CD4-positive, CD25-positive, alpha-beta regulatory T cell (primary cell): Measurements from ENCODE around the gene ACAD11. TPM values are rescaled to one million over a fixed set of nuclear protein-coding genes. Genes with fewer than 3 reads are reported as not detected.
"Not testable (repeated sequence)": the region's sequence is repeated elsewhere in the genome, so short reads cannot be mapped to it uniquely, and the experiment has no call there.

Experiments used
- ATAC-seq, 2 donors: fragments of 150-1000 bp; cut with Tn5 transposase; one replicate each; pipeline ENCODE4 v1.10.0; 2021; ENCODE audit warnings: low read depth in 2 of 2, moderate number of reproducible peaks in 2 of 2, moderate library complexity in 1 of 2
- DNase-seq, 3 donors: peaks; one replicate each; pipeline versions ENCODE4 v3.0.0 to v3.0.0-alpha.2; 2012 to 2022; ENCODE audit warnings: mixed read lengths in 1 of 3
- H3K27ac ChIP-seq: one replicate; pipeline ENCODE4 v1.7.0; 2013; ENCODE audit warnings: mild to moderate bottlenecking, low read length; ENCODE audit not compliant: insufficient read depth, poor library complexity, severe bottlenecking
- H3K27me3 ChIP-seq: one replicate; pipeline ENCODE4 v1.7.0; 2013; ENCODE audit warnings: low read length; ENCODE audit not compliant: control insufficient read depth, insufficient read depth
- H3K36me3 ChIP-seq: one replicate; pipeline ENCODE4 v1.7.0; 2013; ENCODE audit warnings: mild to moderate bottlenecking, low read length, moderate library complexity; ENCODE audit not compliant: control insufficient read depth, insufficient read depth
- H3K4me1 ChIP-seq: 2 replicates; pipeline ENCODE4 v1.7.0; 2013; ENCODE audit warnings: mild to moderate bottlenecking, low read length; ENCODE audit not compliant: insufficient read depth, control insufficient read depth, poor library complexity, severe bottlenecking
- H3K4me3 ChIP-seq: one replicate; pipeline ENCODE4 v1.7.0; 2013; ENCODE audit warnings: low read depth, mild to moderate bottlenecking, low read length, moderate library complexity
- H3K9me3 ChIP-seq, 2 experiments: 1 replicate in 1 of 2; 2 replicates in 1 of 2; pipeline ENCODE4 v1.7.0; 2013; ENCODE audit warnings: low read length in 2 of 2, mild to moderate bottlenecking in 1 of 2, moderate library complexity in 1 of 2; ENCODE audit not compliant: control insufficient read depth in 2 of 2
- H3K27ac Mint-ChIP-seq, 3 donors: one replicate each; pipeline ENCODE4 v1.8.0; 2020 to 2022; ENCODE audit warnings: mild to moderate bottlenecking in 3 of 3, mixed read lengths in 3 of 3, moderate library complexity in 2 of 3
- H3K27me3 Mint-ChIP-seq: one replicate; pipeline ENCODE4 v1.8.0; 2022; ENCODE audit warnings: mild to moderate bottlenecking, mixed read lengths
- H3K36me3 Mint-ChIP-seq: one replicate; pipeline ENCODE4 v1.8.0; 2020; ENCODE audit warnings: mixed read lengths
- H3K4me1 Mint-ChIP-seq, 4 donors: one replicate each; pipeline ENCODE4 v1.8.0; 2020 to 2022; ENCODE audit warnings: mixed read lengths in 4 of 4, mild to moderate bottlenecking in 1 of 4
- H3K4me3 Mint-ChIP-seq, 4 donors: one replicate each; pipeline ENCODE4 v1.8.0; 2020 to 2022; ENCODE audit warnings: mild to moderate bottlenecking in 4 of 4, mixed read lengths in 4 of 4, moderate library complexity in 3 of 4
- H3K9me3 Mint-ChIP-seq, 7 donors: one replicate each; pipeline ENCODE4 v1.8.0; 2020 to 2022; ENCODE audit warnings: mixed read lengths in 7 of 7, mild to moderate bottlenecking in 3 of 7, moderate library complexity in 2 of 7
- polyA plus RNA-seq, 4 donors: library from polyadenylated mRNA; unstranded; fragments of 300-500 nt; fragmentation: Illumina TruSeq; gene quantifications; one replicate each; pipeline ENCODE4 v1.2.3, GENCODE V29; 2021
- total RNA-seq: library from RNA; stranded (reverse); gene quantifications from one replicate; pipeline ENCODE4 v1.2.3, GENCODE V29; 2022

The ACAD11 gene
- total and polyA plus RNA-seq, 5 donors from 2014 or later: 2.7 to 27.5 (median 4.7) TPM

DNA sequence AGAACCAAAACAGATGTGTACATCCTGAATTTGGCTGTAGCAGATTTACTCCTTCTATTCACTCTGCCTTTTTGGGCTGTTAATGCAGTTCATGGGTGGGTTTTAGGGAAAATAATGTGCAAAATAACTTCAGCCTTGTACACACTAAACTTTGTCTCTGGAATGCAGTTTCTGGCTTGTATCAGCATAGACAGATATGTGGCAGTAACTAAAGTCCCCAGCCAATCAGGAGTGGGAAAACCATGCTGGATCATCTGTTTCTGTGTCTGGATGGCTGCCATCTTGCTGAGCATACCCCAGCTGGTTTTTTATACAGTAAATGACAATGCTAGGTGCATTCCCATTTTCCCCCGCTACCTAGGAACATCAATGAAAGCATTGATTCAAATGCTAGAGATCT is 59.0 kb downstream of the ACAD11 start:
- H3K4me3 Mint-ChIP-seq, H3K4me1 Mint-ChIP-seq, H3K27me3 Mint-ChIP-seq: not testable (repeated sequence)

DNA sequence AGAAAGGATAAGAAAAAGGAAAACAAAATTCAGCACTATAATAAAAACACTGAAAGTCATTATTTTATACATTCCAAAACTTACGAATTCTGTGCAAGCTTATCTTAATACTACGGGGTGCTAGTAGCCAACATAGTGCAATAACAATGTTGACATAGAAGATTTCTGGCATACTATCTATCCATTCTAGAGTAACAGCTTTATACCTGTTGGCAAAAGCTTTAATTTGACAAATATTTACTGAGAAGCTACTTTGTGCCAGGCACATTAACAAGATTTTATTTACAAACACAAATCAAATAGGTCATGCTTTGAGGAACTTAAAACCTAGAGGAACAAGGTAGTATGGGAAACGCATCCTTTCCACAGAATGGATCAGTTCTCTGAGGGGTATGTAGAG is 61.4 kb downstream of the ACAD11 start:
- Histone ChIP-seq H3K27ac (no peak overlapping the region), H3K27me3 (no peaks in the 10 kb centered on the region), H3K4me3 (no peak overlapping the region), H3K9me3 (no peaks in the 10 kb centered on the region), H3K36me3 (peaks cover 7% of the 10 kb centered on the region), H3K4me1 (no peaks in the 10 kb centered on the region)
- Mint-ChIP-seq H3K27ac (no peak overlapping the region), H3K4me3 (no peak overlapping the region), H3K9me3 (peaks cover 0 to 2% (median 0%) of the 10 kb centered on the region in 7 donors), H3K36me3 (peaks cover 45% of the 10 kb centered on the region), H3K27me3 (no peaks in the 10 kb centered on the region), H3K4me1 (peaks cover 0 to 6% (median 0%) of the 10 kb centered on the region in 4 donors)
- ATAC-seq (no peak), DNase-seq (no peak)

More for the DNA sequence above, 59.0 kb downstream of the ACAD11 start:
- H3K9me3 Mint-ChIP-seq, H3K27me3 ChIP-seq, ATAC-seq, H3K4me3 ChIP-seq, H3K27ac Mint-ChIP-seq, DNase-seq, H3K9me3 ChIP-seq, H3K27ac ChIP-seq, H3K4me1 ChIP-seq: not testable (repeated sequence)
- H3K36me3 Mint-ChIP-seq: peaks cover 37% of the 10 kb centered on the region
- peaks cover 14% of the 10 kb centered on the region for H3K36me3 ChIP-seq

DNA sequence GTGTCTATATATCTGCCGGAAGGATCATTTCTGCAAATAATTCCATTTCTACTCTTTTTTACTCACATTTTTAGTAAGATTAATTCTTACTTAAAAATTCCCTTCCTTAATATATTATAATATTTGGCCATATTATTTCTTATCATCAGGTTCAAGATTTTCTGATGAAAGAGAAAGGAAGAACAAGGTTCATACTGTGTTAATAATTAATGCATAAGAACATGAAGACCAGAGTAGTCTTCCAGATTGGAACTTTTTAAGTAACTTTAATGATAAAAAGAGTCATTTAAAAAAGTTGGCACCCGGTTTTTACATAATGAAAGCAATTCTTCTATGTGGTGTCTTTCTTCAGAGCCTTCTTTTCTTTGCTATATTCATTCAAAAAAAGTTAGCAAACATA is 61.9 kb downstream of the ACAD11 start:
- DNase-seq: no peak
- Histone ChIP-seq H3K36me3 (peaks cover 2% of the 10 kb centered on the region), H3K4me3 (no peak overlapping the region), H3K4me1 (no peaks in the 10 kb centered on the region), H3K9me3 (no peaks in the 10 kb centered on the region), H3K27ac (no peak overlapping the region), H3K27me3 (no peaks in the 10 kb centered on the region)
- H3K4me1 Mint-ChIP-seq: peaks cover 0 to 6% (median 0%) of the 10 kb centered on the region in 4 donors
- H3K27me3 Mint-ChIP-seq: no peaks in the 10 kb centered on the region
- H3K9me3 Mint-ChIP-seq: peaks cover 0 to 2% (median 0%) of the 10 kb centered on the region in 7 donors
- no peak for ATAC-seq
- H3K36me3 Mint-ChIP-seq: peaks cover 43% of the 10 kb centered on the region
- no peak overlapping the region for H3K4me3 Mint-ChIP-seq
- H3K27ac Mint-ChIP-seq: no peak overlapping the region

DNA sequence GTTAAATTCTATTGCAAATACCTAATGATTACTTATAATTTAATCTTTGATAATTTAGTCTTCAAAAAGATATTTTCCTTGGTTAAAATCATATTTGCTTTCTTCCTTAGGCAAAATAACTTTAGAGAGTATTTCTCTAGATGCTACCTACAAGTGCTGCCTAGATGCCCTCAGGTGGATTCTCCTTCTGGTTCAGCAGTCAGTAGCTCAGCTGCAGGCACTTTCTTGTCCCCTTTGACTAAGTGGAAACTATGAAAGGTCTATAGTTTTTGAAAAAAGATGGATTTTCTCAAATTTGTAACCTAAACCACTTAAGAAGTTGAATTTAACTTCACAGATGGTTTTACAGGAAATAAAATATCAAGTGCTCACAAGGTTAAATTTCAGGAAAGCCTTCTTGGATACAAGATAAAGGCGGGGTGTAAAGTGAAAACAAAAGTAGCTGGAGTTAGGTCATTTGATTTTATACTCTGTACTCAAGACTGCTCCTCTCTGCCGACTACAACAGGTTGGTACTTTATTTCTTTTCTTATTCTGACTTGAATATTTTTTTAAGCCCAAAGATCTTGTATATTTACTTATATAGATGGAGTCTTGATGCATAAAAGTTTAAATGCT is 62.7 kb downstream of the ACAD11 start, which contains the start of gene ACKR4:
Gene ACKR4, plus strand, starts transcription at position 455 of the 618 bp plus-strand sequence. CDS start 3,128 bp downstream, outside the sequence.
- H3K4me1 Mint-ChIP-seq: peaks cover 0 to 6% (median 0%) of the 10 kb centered on the region in 4 donors
- Histone ChIP-seq H3K27me3 (no peaks in the 10 kb centered on the region), H3K36me3 (no peaks in the 10 kb centered on the region), H3K9me3 (no peaks in the 10 kb centered on the region), H3K4me1 (no peaks in the 10 kb centered on the region), H3K4me3 (no peak within 1 kb of the TSS), H3K27ac (no peak within 1 kb of the TSS)
- no peak for ATAC-seq
- H3K36me3 Mint-ChIP-seq: peaks cover 40% of the 10 kb centered on the region
- no peak within 1 kb of the TSS for H3K27ac Mint-ChIP-seq
- no peaks in the 10 kb centered on the region for H3K27me3 Mint-ChIP-seq
- peaks cover 0 to 2% (median 0%) of the 10 kb centered on the region in 7 donors for H3K9me3 Mint-ChIP-seq
- H3K4me3 Mint-ChIP-seq: no peak within 1 kb of the TSS
- DNase-seq: peak in 1 of 3 donors; percentile 3

DNA sequence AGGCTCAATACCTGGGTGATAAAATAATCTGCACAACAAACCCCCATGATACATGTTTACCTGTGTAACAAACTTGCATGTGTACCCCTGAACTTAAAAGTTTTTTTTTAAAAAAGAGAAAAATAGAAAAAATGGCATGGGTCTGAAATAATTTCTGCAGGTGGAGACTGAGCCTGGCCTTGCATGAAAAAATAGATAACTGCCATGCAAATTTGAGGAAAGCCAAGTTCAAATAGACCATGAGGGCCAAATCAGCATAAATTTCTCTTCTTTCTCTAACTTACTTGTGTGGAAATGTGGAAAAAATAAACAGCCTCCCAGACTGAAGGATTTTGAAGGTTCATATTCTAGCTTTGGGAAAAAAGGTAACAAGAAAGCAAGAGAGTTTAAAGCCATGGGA is 63.3 kb downstream of the ACAD11 start:
- DNase-seq (no peak), ATAC-seq (no peak)
- Mint-ChIP-seq H3K36me3 (peaks cover 44% of the 10 kb centered on the region), H3K9me3 (peaks cover 0 to 2% (median 0%) of the 10 kb centered on the region in 7 donors), H3K4me1 (peaks cover 0 to 6% (median 0%) of the 10 kb centered on the region in 4 donors), H3K27me3 (no peaks in the 10 kb centered on the region), H3K27ac (no peak overlapping the region), H3K4me3 (no peak overlapping the region)
- Histone ChIP-seq H3K4me3 (no peak overlapping the region), H3K36me3 (no peaks in the 10 kb centered on the region), H3K4me1 (no peaks in the 10 kb centered on the region), H3K27ac (no peak overlapping the region), H3K27me3 (no peaks in the 10 kb centered on the region), H3K9me3 (no peaks in the 10 kb centered on the region)

DNA sequence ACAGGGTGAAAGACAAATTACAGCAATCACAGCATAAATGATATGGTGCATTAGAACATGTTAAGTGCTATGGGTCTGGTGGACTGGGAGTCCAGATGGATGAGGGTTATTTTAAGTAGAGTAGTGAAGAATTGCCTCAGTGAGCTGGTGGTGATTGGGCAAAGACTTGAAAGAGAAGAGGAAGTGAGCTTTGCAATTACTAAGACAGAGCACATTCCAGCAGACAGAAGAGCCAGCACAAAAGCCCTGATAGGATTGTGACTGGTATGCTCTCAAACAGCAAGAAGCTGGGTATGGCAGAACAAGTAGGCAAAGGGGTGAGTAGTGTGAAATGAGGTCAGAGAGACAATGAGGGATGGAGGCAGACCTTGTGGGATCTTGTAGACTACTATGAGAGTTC is 64.6 kb downstream of the ACAD11 start:
- Mint-ChIP-seq H3K27me3 (no peaks in the 10 kb centered on the region), H3K4me1 (peaks cover 0 to 6% (median 0%) of the 10 kb centered on the region in 4 donors), H3K27ac (no peak overlapping the region), H3K9me3 (peaks cover 0 to 2% (median 0%) of the 10 kb centered on the region in 7 donors), H3K36me3 (peaks cover 53% of the 10 kb centered on the region), H3K4me3 (no peak overlapping the region)
- H3K27me3 ChIP-seq: no peaks in the 10 kb centered on the region
- no peaks in the 10 kb centered on the region for H3K9me3 ChIP-seq
- H3K4me1 ChIP-seq: no peaks in the 10 kb centered on the region
- H3K27ac ChIP-seq: no peak overlapping the region
- H3K36me3 ChIP-seq: peaks cover 2% of the 10 kb centered on the region
- no peak overlapping the region for H3K4me3 ChIP-seq
- no peak for ATAC-seq
- DNase-seq: no peak

DNA sequence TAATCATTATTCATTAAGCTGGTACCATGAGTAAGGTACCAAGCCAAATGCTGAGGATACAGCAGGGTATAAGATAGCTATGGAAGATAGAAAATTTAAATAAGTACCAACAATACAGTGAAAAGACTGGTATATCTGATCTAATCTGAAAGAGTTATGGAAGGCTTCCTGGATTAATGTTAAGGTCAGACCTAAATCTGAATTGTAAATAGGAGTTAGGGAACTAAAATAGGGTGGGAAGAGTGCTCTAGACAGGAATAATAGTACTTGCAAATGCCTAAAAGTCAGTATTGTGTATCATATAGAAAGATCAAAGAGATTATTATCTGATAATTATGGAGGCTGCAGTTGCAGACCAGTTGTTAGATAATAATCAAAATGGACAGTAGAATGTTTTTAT is 65.1 kb downstream of the ACAD11 start:
- Mint-ChIP-seq H3K27ac (no peak overlapping the region), H3K4me1 (peaks cover 0 to 6% (median 0%) of the 10 kb centered on the region in 4 donors), H3K9me3 (peaks cover 0 to 5% (median 0%) of the 10 kb centered on the region in 7 donors), H3K27me3 (no peaks in the 10 kb centered on the region), H3K36me3 (peaks cover 53% of the 10 kb centered on the region), H3K4me3 (no peak overlapping the region)
- Histone ChIP-seq H3K27me3 (no peaks in the 10 kb centered on the region), H3K36me3 (peaks cover 2% of the 10 kb centered on the region), H3K9me3 (no peaks in the 10 kb centered on the region), H3K4me1 (no peaks in the 10 kb centered on the region), H3K4me3 (no peak overlapping the region), H3K27ac (no peak overlapping the region)
- DNase-seq (no peak), ATAC-seq (no peak)

DNA sequence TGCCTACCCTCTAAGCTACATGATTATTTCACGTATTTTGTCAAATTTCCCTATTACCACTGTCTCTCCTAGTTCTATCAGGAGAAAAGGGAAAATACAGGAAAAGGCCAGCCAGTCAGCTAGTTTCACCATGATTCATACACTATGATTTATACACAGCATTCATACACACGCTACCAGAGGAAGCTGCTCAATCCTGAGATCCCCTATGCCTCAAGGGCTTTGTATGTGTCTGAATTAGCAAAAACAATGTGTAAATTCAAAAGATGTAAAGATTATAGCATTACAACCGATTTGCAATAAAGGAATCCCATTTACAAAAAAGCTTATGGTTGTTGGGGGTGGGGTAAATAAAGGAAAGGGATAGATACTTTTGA is 65.7 kb downstream of the ACAD11 start:
- no peak overlapping the region for H3K4me3 ChIP-seq
- H3K36me3 ChIP-seq: peaks cover 2% of the 10 kb centered on the region
- H3K27me3 ChIP-seq: no peaks in the 10 kb centered on the region
- peaks cover 0 to 6% (median 0%) of the 10 kb centered on the region in 4 donors for H3K4me1 Mint-ChIP-seq
- H3K27ac Mint-ChIP-seq: no peak overlapping the region
- no peaks in the 10 kb centered on the region for H3K27me3 Mint-ChIP-seq
- peaks cover 57% of the 10 kb centered on the region for H3K36me3 Mint-ChIP-seq
- no peak overlapping the region for H3K27ac ChIP-seq
- no peak overlapping the region for H3K4me3 Mint-ChIP-seq
- no peaks in the 10 kb centered on the region for H3K9me3 ChIP-seq
- DNase-seq (no peak), ATAC-seq (no peak)
- no peaks in the 10 kb centered on the region for H3K4me1 ChIP-seq
- H3K9me3 Mint-ChIP-seq: peaks cover 0 to 5% (median 0%) of the 10 kb centered on the region in 7 donors
